ENCODE measurements around the gene NDUFC2.

NDUFC2 gene

GRCh38 chr11:78021611-78022010, 58.1 kb downstream of the NDUFC2 start:
- Histone ChIP-seq H3K36me3 (ENCODE audit: control insufficient read depth, low read depth, low read length) (peaks cover 2% of the 10 kb centered on the region), H3K27ac (ENCODE audit: low read length) (no peak overlapping the region), H3K4me1 (ENCODE audit: control insufficient read depth, low read depth, low read length) (peaks cover 6% of the 10 kb centered on the region), H3K4me3 (ENCODE audit: low read length) (no peak overlapping the region), H3K9ac (ENCODE audit: low read length) (no peak overlapping the region), H3K27me3 (ENCODE audit: control insufficient read depth, insufficient read depth, low read length) (no peaks in the 10 kb centered on the region), H3K9me3 (ENCODE audit: control insufficient read depth, low read depth, low read length) (no peaks in the 10 kb centered on the region)

- Histone ChIP-seq H3K27ac (ENCODE audit: low read length) (no peak overlapping the region), H3K4me3 (ENCODE audit: low read length) (no peak overlapping the region), H3K9me3 (ENCODE audit: control insufficient read depth, low read depth, low read length) (no peaks in the 10 kb centered on the region), H3K9ac (ENCODE audit: low read length) (no peak overlapping the region), H3K27me3 (ENCODE audit: control insufficient read depth, insufficient read depth, low read length) (no peaks in the 10 kb centered on the region), H3K4me1 (ENCODE audit: control insufficient read depth, low read depth, low read length) (peaks cover 6% of the 10 kb centered on the region), H3K36me3 (ENCODE audit: control insufficient read depth, low read depth, low read length) (peaks cover 15% of the 10 kb centered on the region)
These were observed 59.4 kb downstream of the NDUFC2 start for GRCh38 chr11:78020246-78020645.

GRCh38 chr11:78019808-78020207, 59.9 kb downstream of the NDUFC2 start:
- no peaks in the 10 kb centered on the region for H3K9me3 ChIP-seq (ENCODE audit: control insufficient read depth, low read depth, low read length)
- H3K4me1 ChIP-seq (ENCODE audit: control insufficient read depth, low read depth, low read length), result peaks cover 6% of the 10 kb centered on the region
- H3K4me3 ChIP-seq (ENCODE audit: low read length), result no peak overlapping the region
- no peak overlapping the region for H3K27ac ChIP-seq (ENCODE audit: low read length)
- peaks cover 15% of the 10 kb centered on the region for H3K36me3 ChIP-seq (ENCODE audit: control insufficient read depth, low read depth, low read length)
- H3K27me3 ChIP-seq (ENCODE audit: control insufficient read depth, insufficient read depth, low read length), result no peaks in the 10 kb centered on the region
- no peak overlapping the region for H3K9ac ChIP-seq (ENCODE audit: low read length)
